ENCODE measurements around the gene DNAH2. TPM values are rescaled to one million over a fixed set of nuclear protein-coding genes. Genes with fewer than 3 reads are reported as not detected.

Gene DNAH2
- total and polyA plus RNA-seq, 2 of the 13 experiments (the other 11 are each of a cell fraction or from before 2014, with no cell fraction given): not detected

GRCh38 chr17:7685533-7686221 lies 31.9 kb upstream of the DNAH2 start (continued):
- TF ChIP-seq ZNF142 (CRISPR knock-in tag; IDR thresholded peaks at IDR 0.05): peak; percentile 14; the same call in 1 of the 2 replicates
- TF ChIP-seq ZNF337 (CRISPR knock-in tag; IDR thresholded peaks at IDR 0.05; ENCODE audit: borderline replicate concordance, low read depth): no peak
- no peak for TF ChIP-seq ZFP36L1 (CRISPR knock-in tag; IDR thresholded peaks at IDR 0.05)
- TF ChIP-seq MAZ (IDR thresholded peaks at IDR 0.05; ENCODE audit: borderline replicate concordance, low read depth, low read length): no peak
- TF ChIP-seq MAZ (CRISPR knock-in tag; IDR thresholded peaks at IDR 0.05; ENCODE audit: low read depth): 0 out of 2 replicates have a peak, but pooled peaks have one; percentile 41
- TF ChIP-seq SATB2 (CRISPR knock-in tag; IDR thresholded peaks at IDR 0.05): no peak
- TF ChIP-seq ZNF570 (CRISPR knock-in tag; IDR thresholded peaks at IDR 0.05; ENCODE audit: borderline replicate concordance): no peak
- TF ChIP-seq AKAP8 (CRISPR knock-in tag; IDR thresholded peaks at IDR 0.05): no peak
- TF ChIP-seq MIER2 (CRISPR knock-in tag; IDR thresholded peaks at IDR 0.05): no peak
- no peak for TF ChIP-seq IRF1 (CRISPR knock-in tag; IDR thresholded peaks at IDR 0.05; ENCODE audit: low read depth)
- no peak for TF ChIP-seq FOXO1 (CRISPR knock-in tag; IDR thresholded peaks at IDR 0.05)
- no peak for TF ChIP-seq ZNF512 (CRISPR knock-in tag; IDR thresholded peaks at IDR 0.05)
- 0 out of 2 replicates have a peak, but pooled peaks have one; percentile 32 for TF ChIP-seq ZNF543 (CRISPR knock-in tag; IDR thresholded peaks at IDR 0.05)
- TF ChIP-seq SOX13 (IDR thresholded peaks at IDR 0.05): no peak
- TF ChIP-seq SOX13 (CRISPR knock-in tag; conservative IDR thresholded peaks at IDR 0.05 in 1 of 2, IDR thresholded peaks at IDR 0.05 in 1 of 2): 0 out of 4 replicates have a peak, but pooled peaks of 1 of the 2 experiments have one; percentile 26
- no peak for TF ChIP-seq ZNF362 (CRISPR knock-in tag; IDR thresholded peaks at IDR 0.05; ENCODE audit: borderline replicate concordance)
- TF ChIP-seq CENPT (CRISPR knock-in tag; IDR thresholded peaks at IDR 0.05; ENCODE audit: low read depth): no peak
- no peak for TF ChIP-seq DR1 (CRISPR knock-in tag; IDR thresholded peaks at IDR 0.05)
- no peak for TF ChIP-seq ZNF878 (CRISPR knock-in tag; IDR thresholded peaks at IDR 0.05)
